Measurements from ENCODE around the gene PDE4B.

Gene PDE4B

DNA sequence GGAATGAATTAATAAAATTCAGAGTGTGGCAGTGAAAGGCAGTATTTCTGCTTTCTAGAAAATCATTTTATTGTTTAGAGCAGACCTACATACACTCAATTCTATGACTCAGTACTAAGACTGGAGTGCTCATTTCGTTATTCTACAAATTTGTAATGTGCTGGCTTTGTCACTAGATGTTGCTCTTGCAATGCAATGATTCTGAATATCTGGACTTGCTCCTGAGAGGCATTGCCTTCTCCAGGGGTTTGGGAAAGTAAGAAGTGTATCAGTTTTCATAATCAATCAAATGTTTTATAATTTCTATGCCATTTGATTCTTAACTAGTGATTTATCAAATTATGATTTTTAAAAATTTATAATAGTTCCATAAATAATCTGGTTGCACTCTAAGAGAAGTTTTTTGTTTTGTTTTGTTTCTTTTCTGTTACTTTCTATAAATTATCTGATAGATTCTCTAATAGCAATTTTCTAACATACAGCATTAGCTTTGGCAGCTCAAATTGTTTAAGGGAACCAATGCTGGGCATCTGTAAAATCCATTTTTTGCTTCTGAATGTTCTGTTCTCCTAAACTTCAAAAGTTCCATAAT lies 460.7 kb downstream of the PDE4B start:
- no peak overlapping the region for H3K4me3 ChIP-seq (ENCODE audit: low read depth, low read length)
- peak; percentile 75 for TF ChIP-seq CTCF (IDR thresholded peaks at IDR 0.05; ENCODE audit: low read depth, low read length)
- DNase-seq (ENCODE audit: low read depth, low spot score): peak; percentile 82
- in situ Hi-C loops (cut with HindIII; ENCODE audit: low sequenced_read_pairs): loop anchor here (25.0 kb wide), 1 partner anchor 184 kb away; no protein-coding TSS in a partner anchor

DNA sequence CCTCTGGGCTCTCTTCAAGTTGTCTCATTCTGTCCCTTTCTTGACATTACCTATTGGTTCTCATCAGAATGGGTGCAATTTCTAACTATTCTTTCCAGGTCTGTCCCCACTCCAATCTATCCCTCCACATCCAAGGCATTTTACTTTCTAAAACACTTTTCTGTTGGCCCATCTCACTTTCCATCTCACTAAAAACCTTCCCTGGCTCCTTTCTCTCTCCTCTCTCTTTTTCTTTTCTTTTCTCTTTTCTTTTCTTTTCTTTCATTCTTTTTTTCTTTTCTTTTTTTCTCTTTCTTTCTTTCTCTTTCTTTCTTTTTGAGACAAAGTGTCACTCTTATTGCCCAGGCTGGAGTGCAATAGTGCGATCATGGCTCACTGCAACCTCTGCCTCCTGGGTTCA lies 462.1 kb downstream of the PDE4B start:
- H3K4me3 ChIP-seq (ENCODE audit: low read depth, low read length): no peak overlapping the region
- no peak for TF ChIP-seq CTCF (IDR thresholded peaks at IDR 0.05; ENCODE audit: low read depth, low read length)
- in situ Hi-C loops (cut with HindIII; ENCODE audit: low sequenced_read_pairs): loop anchor here (25.0 kb wide), 1 partner anchor 183 kb away; no protein-coding TSS in a partner anchor
- DNase-seq (ENCODE audit: low read depth, low spot score): no peak

- TF ChIP-seq CTCF (IDR thresholded peaks at IDR 0.05; ENCODE audit: low read depth, low read length): no peak
- H3K4me3 ChIP-seq (ENCODE audit: low read depth, low read length): no peak overlapping the region
- in situ Hi-C loops (cut with HindIII; ENCODE audit: low sequenced_read_pairs): loop anchor here (25.0 kb wide), 1 partner anchor 180 kb away; no protein-coding TSS in a partner anchor
- DNase-seq (ENCODE audit: low read depth, low spot score): no peak
Measured at GRCh38 chr1:66256629-66257572, 464.2 kb downstream of the PDE4B start.

GRCh38 chr1:66258404-66259105 lies 465.9 kb downstream of the PDE4B start:
- TF ChIP-seq CTCF (IDR thresholded peaks at IDR 0.05; ENCODE audit: low read depth, low read length): no peak

GRCh38 chr1:66261364-66261763 lies 468.7 kb downstream of the PDE4B start:
- TF ChIP-seq CTCF (IDR thresholded peaks at IDR 0.05; ENCODE audit: low read depth, low read length): no peak
- no peak overlapping the region for H3K4me3 ChIP-seq (ENCODE audit: low read depth, low read length)
- DNase-seq (ENCODE audit: low read depth, low spot score): no peak
- in situ Hi-C loops (cut with HindIII; ENCODE audit: low sequenced_read_pairs): loop anchor here (25.0 kb wide), 1 partner anchor 176 kb away; no protein-coding TSS in a partner anchor

More at GRCh38 chr1:66258404-66259105, 465.9 kb downstream of the PDE4B start:
- no peak overlapping the region for H3K4me3 ChIP-seq (ENCODE audit: low read depth, low read length)
- no peak for DNase-seq (ENCODE audit: low read depth, low spot score)
- in situ Hi-C loops (cut with HindIII; ENCODE audit: low sequenced_read_pairs): loop anchor here (25.0 kb wide), 1 partner anchor 179 kb away; no protein-coding TSS in a partner anchor

Measured in astrocyte of the spinal cord (primary cell).